T-helper 2 cell treated with Interferon-gamma antibody and Interleukin-4, amounts not matched to agents 100 ng/mL and 5 ng/mL, for 36 hours (primary cell): ENCODE data around the gene STAMBPL1. TPM values are rescaled to one million over a fixed set of nuclear protein-coding genes. Genes with fewer than 3 reads are reported as not detected.

Experiments
- intact Hi-C: fragments of 100-400 bp; cut with micrococcal nuclease; formaldehyde crosslinking; loops from one replicate; pipeline ENCODE4 v1.15.1; 2023
- total RNA-seq: library from RNA; stranded (reverse); gene quantifications from 2 replicates; pipeline ENCODE4 v1.2.3, GENCODE V29; 2022

STAMBPL1 gene
- total RNA-seq, result 39.4 and 39.5 TPM in 2 replicates

- intact Hi-C loops, result loop anchor here (1.0 to 5.0 kb wide), 8 partner anchors 18 to 1017 kb away; partner anchors contain the start of gene KIF20B
Observed at GRCh38 chr10:88879534-88880281, at the start of gene STAMBPL1. Gene STAMBPL1 (plus strand): TSS chr10:88880245. CDS start chr10:88901709, 21,464 bp downstream.

- intact Hi-C loops, result loop anchor here (10.0 kb wide), 1 partner anchor 966 kb away; the partner anchor contains the start of genes KLLN and PTEN
Observed at GRCh38 chr10:88830643-88831268, 49.3 kb upstream of the STAMBPL1 start.

GRCh38 chr10:88831709-88832108, 48.3 kb upstream of the STAMBPL1 start:
- intact Hi-C loops, result loop anchor here (2.0 to 10.0 kb wide), 2 partner anchors 15 to 967 kb away; partner anchors contain the start of genes KLLN and PTEN

- intact Hi-C loops, result loop anchor here (2.0 to 10.0 kb wide), 2 partner anchors 16 to 968 kb away; partner anchors contain the start of genes KLLN and PTEN
Observed at GRCh38 chr10:88832376-88832775, 47.7 kb upstream of the STAMBPL1 start.

DNA sequence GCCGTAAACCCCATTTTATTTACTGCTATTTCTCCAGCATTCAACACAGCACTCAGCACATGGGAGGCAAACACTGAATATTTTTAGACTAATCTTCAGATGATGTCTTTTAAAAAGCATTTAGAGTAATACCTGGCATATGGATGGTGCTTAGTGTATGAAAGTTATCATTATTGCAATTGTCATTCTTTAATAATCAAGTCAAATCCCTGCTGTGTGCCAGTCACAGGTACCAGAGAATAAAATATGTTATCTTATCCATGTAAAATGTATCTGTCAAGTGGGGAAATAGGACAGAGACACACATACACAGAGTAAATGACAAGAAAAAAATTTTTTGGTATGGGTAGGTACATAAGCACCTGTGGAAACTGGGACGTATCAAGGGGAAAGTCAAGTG, 46.9 kb upstream of the STAMBPL1 start:
- intact Hi-C loops, result loop anchor here (2.0 to 10.0 kb wide), 2 partner anchors 16 to 968 kb away; partner anchors contain the start of genes KLLN and PTEN

- intact Hi-C loops, result loop anchor here (2.0 to 10.0 kb wide), 3 partner anchors 17 to 969 kb away; partner anchors contain the start of genes KLLN and PTEN
Observed at GRCh38 chr10:88833723-88834122, 46.3 kb upstream of the STAMBPL1 start.

DNA sequence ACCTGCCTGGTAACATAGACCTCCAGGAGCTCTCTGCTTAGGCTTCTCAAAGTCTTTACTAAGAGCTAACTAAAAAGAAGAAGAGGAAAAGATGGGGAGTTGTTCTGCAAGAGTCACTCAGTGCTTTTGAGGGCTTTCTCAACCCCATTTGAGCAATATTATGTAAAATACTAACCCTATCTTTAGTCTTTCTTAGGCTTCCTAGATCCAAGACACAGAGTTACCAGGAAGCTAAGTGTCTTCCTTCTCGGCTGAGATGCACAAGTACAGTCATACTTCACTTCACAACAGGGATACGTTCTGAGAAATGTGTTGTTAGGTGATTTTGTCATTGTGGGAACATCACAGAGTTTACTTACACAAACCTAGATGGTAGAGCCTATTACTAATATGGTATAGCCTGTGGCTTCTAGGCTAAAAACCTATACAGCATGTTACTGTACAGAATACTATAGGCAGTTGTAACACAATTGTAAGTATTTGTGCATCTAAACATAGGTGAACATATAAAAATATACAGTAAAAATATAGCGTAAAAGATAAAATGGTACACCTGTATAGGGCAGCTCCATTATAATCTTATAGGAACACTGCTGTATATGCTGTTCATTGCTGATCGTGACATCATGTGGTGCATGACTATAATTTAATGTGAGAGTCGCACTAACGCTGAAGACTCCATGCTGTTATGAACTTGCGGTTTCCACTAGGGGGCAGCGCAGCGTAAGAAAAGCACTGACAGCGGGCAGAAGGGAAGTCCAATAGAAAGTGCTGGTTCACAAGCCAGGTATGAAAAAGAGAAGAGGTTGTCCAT, 44.7 kb upstream of the STAMBPL1 start:
- intact Hi-C loops, result loop anchor here (1.0 to 10.0 kb wide), 6 partner anchors 10 to 971 kb away; partner anchors contain the start of genes FAS, KLLN, PTEN and STAMBPL1

- intact Hi-C loops, result loop anchor here (1.0 to 10.0 kb wide), 6 partner anchors 11 to 971 kb away; partner anchors contain the start of genes FAS, KLLN, PTEN and STAMBPL1
Observed at GRCh38 chr10:88835910-88836221, 44.2 kb upstream of the STAMBPL1 start.

DNA sequence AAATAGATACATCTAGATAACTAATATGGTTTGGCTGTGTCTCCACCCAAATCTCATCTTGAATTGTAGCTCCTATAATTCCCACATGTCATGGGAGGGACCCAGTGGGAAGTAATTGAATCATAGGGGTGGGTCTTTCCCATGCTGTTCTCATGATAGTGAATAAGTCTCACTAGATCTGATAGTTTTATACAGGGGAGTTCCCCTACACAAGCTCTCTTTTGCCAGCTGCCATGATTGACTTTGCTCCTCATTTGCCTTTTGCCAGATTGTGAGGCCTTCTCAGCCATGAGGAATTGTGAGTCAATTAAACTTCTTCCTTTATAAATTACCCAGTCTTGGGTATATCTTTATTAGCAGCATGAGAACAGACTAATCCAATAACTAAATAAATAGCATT, 42.4 kb upstream of the STAMBPL1 start:
- intact Hi-C loops, result loop anchor here (5.0 to 10.0 kb wide), 2 partner anchors 155 to 973 kb away; partner anchors contain the start of genes FAS, KLLN and PTEN

- intact Hi-C loops, result loop anchor here (5.0 to 10.0 kb wide), 2 partner anchors 153 to 974 kb away; partner anchors contain the start of genes FAS, KLLN and PTEN
Observed at GRCh38 chr10:88838766-88839350, 41.2 kb upstream of the STAMBPL1 start.

DNA sequence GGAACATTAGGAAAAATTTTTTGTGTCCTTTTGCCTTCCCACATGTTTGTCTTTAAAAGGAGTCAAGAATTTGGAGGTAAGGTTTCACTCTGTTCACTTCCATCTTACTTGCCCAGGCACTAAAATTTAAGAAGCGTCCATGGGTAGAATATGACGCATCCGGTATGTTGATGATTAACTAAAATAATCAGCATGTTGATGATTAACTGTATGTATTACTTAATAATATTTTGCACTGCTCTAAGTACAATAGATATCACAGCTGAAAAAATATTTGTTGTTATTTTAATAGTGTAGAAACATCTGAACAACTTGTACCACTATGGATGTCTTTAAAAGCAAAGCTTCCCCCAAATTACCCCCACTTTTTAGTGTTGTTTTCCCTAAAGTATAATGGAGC, 39.9 kb upstream of the STAMBPL1 start:
- intact Hi-C loops, result no loop called here

DNA sequence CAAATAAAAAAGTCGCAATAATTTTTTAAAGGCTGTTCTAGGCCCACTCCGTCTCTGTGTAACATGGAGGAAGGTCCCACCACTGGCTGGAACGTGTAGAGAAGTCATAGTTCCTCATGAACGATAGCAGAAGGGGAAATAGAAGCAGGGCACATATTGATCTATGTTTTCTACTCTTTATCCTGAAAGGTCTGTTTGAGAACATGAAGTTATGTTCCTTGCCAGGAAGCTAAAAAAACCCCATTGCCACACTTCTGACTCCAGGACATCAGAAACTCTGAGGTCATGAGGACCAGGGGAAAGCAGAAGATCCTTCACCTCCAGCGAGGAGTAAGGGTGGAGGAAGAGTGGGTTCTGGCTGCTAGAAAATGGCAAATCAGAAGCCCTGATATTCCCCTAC, 39.2 kb upstream of the STAMBPL1 start:
- intact Hi-C loops, result no loop called here

- intact Hi-C loops, result no loop called here
Observed at GRCh38 chr10:88841316-88842111, 38.5 kb upstream of the STAMBPL1 start.

- intact Hi-C loops, result no loop called here
Observed at GRCh38 chr10:88843171-88843570, 36.9 kb upstream of the STAMBPL1 start.

DNA sequence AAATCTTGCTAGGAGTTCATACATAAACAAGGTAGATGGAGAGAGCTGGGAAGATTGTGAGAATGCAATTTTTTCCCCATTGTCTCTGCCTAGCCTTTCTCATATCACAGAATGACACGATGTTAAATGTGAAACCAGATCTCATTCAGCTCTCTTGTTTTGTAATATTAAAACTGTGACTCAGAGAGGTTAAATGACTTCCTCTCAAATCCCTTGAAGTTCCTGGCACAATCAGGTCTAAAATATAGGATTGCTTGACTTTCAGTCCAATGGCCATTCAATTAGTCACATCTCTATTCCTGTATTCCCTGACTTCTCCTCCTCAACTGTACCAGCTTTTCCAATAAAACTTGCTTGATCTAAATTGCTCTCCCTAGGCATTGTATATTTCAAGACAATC, 31.5 kb upstream of the STAMBPL1 start:
- intact Hi-C loops, result no loop called here

GRCh38 chr10:88849234-88849633, 30.8 kb upstream of the STAMBPL1 start:
- intact Hi-C loops, result no loop called here

GRCh38 chr10:88850712-88851111, 29.3 kb upstream of the STAMBPL1 start:
- intact Hi-C loops, result loop anchor here (2.0 kb wide), 1 partner anchor 52 kb away; no protein-coding TSS in a partner anchor

GRCh38 chr10:88851706-88852105, 28.3 kb upstream of the STAMBPL1 start, which contains the start of gene ANKRD22:
Gene ANKRD22 (minus strand): TSS chr10:88851844. CDS start chr10:88851607, 237 bp downstream.
- intact Hi-C loops, result loop anchor here (2.0 kb wide), 1 partner anchor 51 kb away; no protein-coding TSS in a partner anchor

DNA sequence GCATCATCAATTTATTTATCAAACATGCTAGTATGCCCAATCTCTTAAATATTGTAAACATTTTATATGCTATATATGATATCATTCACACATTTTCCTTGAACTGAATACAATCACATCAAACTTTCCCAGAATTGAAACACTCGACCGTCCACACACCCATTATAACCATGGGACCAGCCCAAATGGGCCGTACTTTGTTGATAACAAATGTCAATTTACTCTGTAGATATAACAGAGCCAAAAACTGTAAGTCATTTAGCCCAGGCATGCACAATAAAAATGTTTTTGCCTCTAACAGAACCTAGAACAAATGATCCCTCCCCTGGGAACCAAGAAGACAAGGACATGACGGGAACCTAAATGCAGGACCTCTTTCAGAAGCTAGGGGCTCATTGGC, 27.7 kb upstream of the STAMBPL1 start:
- intact Hi-C loops, result no loop called here
